ENCODE measurements around the gene NPLOC4. TPM values are rescaled to one million over a fixed set of nuclear protein-coding genes. Genes with fewer than 3 reads are reported as not detected.

The NPLOC4 gene
- total and polyA plus RNA-seq, 2 of the 13 experiments (the other 11 are each of a cell fraction or from before 2014, with no cell fraction given), result 57.0 to 97.0 TPM

- TF ChIP-seq PRDM4 (CRISPR knock-in tag; IDR thresholded peaks at IDR 0.05; ENCODE audit: borderline replicate concordance), result no peak
- TF ChIP-seq FOXC1 (CRISPR knock-in tag; IDR thresholded peaks at IDR 0.05; ENCODE audit: borderline replicate concordance), result peak; percentile 50; the same call in 1 of the 2 replicates
- TF ChIP-seq ZNF891 (CRISPR knock-in tag; IDR thresholded peaks at IDR 0.05), result no peak; the same call in 1 of the 2 replicates
- no peak for TF ChIP-seq ZNF788 (CRISPR knock-in tag; IDR thresholded peaks at IDR 0.05; ENCODE audit: borderline replicate concordance)
- TF ChIP-seq, protein P1, sequence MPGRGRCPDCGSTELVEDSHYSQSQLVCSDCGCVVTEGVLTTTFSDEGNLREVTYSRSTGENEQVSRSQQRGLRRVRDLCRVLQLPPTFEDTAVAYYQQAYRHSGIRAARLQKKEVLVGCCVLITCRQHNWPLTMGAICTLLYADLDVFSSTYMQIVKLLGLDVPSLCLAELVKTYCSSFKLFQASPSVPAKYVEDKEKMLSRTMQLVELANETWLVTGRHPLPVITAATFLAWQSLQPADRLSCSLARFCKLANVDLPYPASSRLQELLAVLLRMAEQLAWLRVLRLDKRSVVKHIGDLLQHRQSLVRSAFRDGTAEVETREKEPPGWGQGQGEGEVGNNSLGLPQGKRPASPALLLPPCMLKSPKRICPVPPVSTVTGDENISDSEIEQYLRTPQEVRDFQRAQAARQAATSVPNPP (CRISPR knock-in tag; IDR thresholded peaks at IDR 0.05), result no peak
- TF ChIP-seq HNF4G (IDR thresholded peaks at IDR 0.05; ENCODE audit: borderline replicate concordance, low read depth, low read length), result peak; percentile 20; the same call in 1 of the 2 replicates
- TF ChIP-seq HNF4G (CRISPR knock-in tag; IDR thresholded peaks at IDR 0.05; ENCODE audit: borderline replicate concordance, low read depth), result 0 out of 2 replicates have a peak, but pooled peaks have one; percentile 22
- peak; percentile 49; the same call in 1 of the 2 replicates for TF ChIP-seq NCOR1 (IDR thresholded peaks at IDR 0.05; ENCODE audit: borderline replicate concordance, low read length)
- no peak for TF ChIP-seq ZNF431 (CRISPR knock-in tag; IDR thresholded peaks at IDR 0.05; ENCODE audit: borderline replicate concordance, low read depth)
- peak; percentile 13 for TF ChIP-seq ZNF441 (CRISPR knock-in tag; IDR thresholded peaks at IDR 0.05; ENCODE audit: borderline replicate concordance)
- TF ChIP-seq JUND (CRISPR knock-in tag; IDR thresholded peaks at IDR 0.05), result no peak
- peak; percentile 73; the same call in 1 of the 2 replicates for TF ChIP-seq ZBTB2 (CRISPR knock-in tag; IDR thresholded peaks at IDR 0.05; ENCODE audit: low read depth)
- TF ChIP-seq ZNF326 (CRISPR knock-in tag; IDR thresholded peaks at IDR 0.05; ENCODE audit: borderline replicate concordance), result no peak
- TF ChIP-seq CERS6 (CRISPR knock-in tag; IDR thresholded peaks at IDR 0.05), result no peak
- TF ChIP-seq ZNF512 (CRISPR knock-in tag; IDR thresholded peaks at IDR 0.05), result no peak
- TF ChIP-seq RFXAP (CRISPR knock-in tag; IDR thresholded peaks at IDR 0.05; ENCODE audit: borderline replicate concordance), result peak; percentile 68
- TF ChIP-seq SIX1 (CRISPR knock-in tag; IDR thresholded peaks at IDR 0.05; ENCODE audit: borderline replicate concordance), result peak; percentile 7; the same call in 1 of the 2 replicates
- TF ChIP-seq PLRG1 (conservative IDR thresholded peaks at IDR 0.05), result no peak
Measured at GRCh38 chr17:81683584-81684441, 46.9 kb upstream of the NPLOC4 start, which contains the start of the genes ARL16 and HGS (continued).

All from HepG2 (cell line).